Activated effector memory CD4-positive, alpha-beta T cell treated with Interleukin-2 at 50 U/mL for 16 hours (primary cell): ENCODE measurements around the gene ZNF786.

Source experiments
- DNase-seq: peaks from one replicate; pipeline ENCODE4 v3.0.0-alpha.2; 2020

ZNF786 gene

GRCh38 chr7:149027611-149028345, 62.7 kb downstream of the ZNF786 start:
- no peak for DNase-seq

- no peak for DNase-seq
Observed at GRCh38 chr7:149027055-149027454, 63.5 kb downstream of the ZNF786 start.

- no peak for DNase-seq
Observed at GRCh38 chr7:149023662-149024061, 66.9 kb downstream of the ZNF786 start.

GRCh38 chr7:149022756-149023360, 67.7 kb downstream of the ZNF786 start:
- DNase-seq: no peak

GRCh38 chr7:149021725-149022062, 68.8 kb downstream of the ZNF786 start:
- no peak for DNase-seq

GRCh38 chr7:149020483-149020882, 70.0 kb downstream of the ZNF786 start:
- DNase-seq: no peak
